Panc1 (cell line): ENCODE results near the gene PTPRN. TPM values are rescaled to one million over a fixed set of nuclear protein-coding genes. Genes with fewer than 3 reads are reported as not detected.

Source experiments
- ATAC-seq: fragments of 200-7000 bp; cut with Tn5 transposase; 2 replicates; pipeline ENCODE4 v1.9.1; 2020; ENCODE audit warnings: mild to moderate bottlenecking, moderate library complexity
- BruUV-seq: library from RNA; stranded (reverse); fragments of 400-500 nt; replicated peaks from 2 replicates; lab custom pipeline; 2021; lab: Mats Ljungman, UMichigan
- CTCF ChIA-PET: fragments of 300-600 bp; sonication (Branson Sonifier 250); formaldehyde crosslinking; loops from one replicate; lab custom pipeline; 2022; ENCODE audit warnings: antibody characterized with exemption; lab: Charles Lee
- POLR2A ChIA-PET: fragments of 300-600 bp; sonication (Branson Sonifier 250); formaldehyde crosslinking; loops from one replicate; lab custom pipeline; 2022; ENCODE audit warnings: antibody characterized with exemption; lab: Charles Lee
- DNase-seq: peaks from one replicate; pipeline ENCODE4 v3.0.0-alpha.2; 2010; ENCODE audit warnings: low read depth, low spot score
- H3K27ac ChIP-seq: 2 replicates; pipeline ENCODE4 v1.5.1; 2011; ENCODE audit warnings: mild to moderate bottlenecking, low read length, inconsistent platforms
- H3K27me3 ChIP-seq: fragments of 200-500 bp; sonication (Bioruptor generic); 2 replicates; pipeline ENCODE4 v1.6.0; 2014; ENCODE audit warnings: low read length, inconsistent platforms; ENCODE audit not compliant: control insufficient read depth, insufficient read depth
- H3K36me3 ChIP-seq: fragments of 200-500 bp; sonication (Bioruptor generic); 2 replicates; pipeline ENCODE4 v1.5.1; 2014; ENCODE audit warnings: inconsistent platforms, mild to moderate bottlenecking, low read length, moderate library complexity; ENCODE audit not compliant: control insufficient read depth, insufficient read depth
- H3K4me1 ChIP-seq: 2 replicates; pipeline ENCODE4 v1.5.1; 2011; ENCODE audit warnings: inconsistent platforms, mild to moderate bottlenecking, low read length, moderate library complexity; ENCODE audit not compliant: control insufficient read depth, insufficient read depth
- H3K4me3 ChIP-seq, 2 experiments: 2 replicates each; pipeline ENCODE4 v1.5.1; 2011 to 2012; ENCODE audit warnings: low read depth in 2 of 2, low read length in 2 of 2, mild to moderate bottlenecking in 2 of 2, inconsistent platforms in 1 of 2, moderate library complexity in 1 of 2
- H3K9me3 ChIP-seq: fragments of 200-500 bp; sonication (Bioruptor generic); 2 replicates; pipeline ENCODE4 v1.5.1; 2014; ENCODE audit warnings: low read depth, mild to moderate bottlenecking, inconsistent platforms, low read length, moderate library complexity; ENCODE audit not compliant: control insufficient read depth, insufficient read depth
- POLR2AphosphoS5 ChIP-seq: IDR thresholded peaks from 2 replicates; pipeline ENCODE4 v1.6.1; 2012; ENCODE audit warnings: mild to moderate bottlenecking, low read depth, low read length, moderate library complexity
- SIN3A ChIP-seq: IDR thresholded peaks from 2 replicates; pipeline ENCODE4 v1.6.1; 2012; ENCODE audit warnings: low read depth, mild to moderate bottlenecking, low read length, moderate library complexity, borderline replicate concordance; ENCODE audit not compliant: insufficient read depth
- TCF7L2 ChIP-seq: IDR thresholded peaks from 2 replicates; pipeline ENCODE4 v1.6.1; 2011; ENCODE audit warnings: mild to moderate bottlenecking, low read depth, low read length, inconsistent platforms
- in situ Hi-C: cut with HindIII; loops from 2 replicates; pipeline ENCODE4 v1.10.0; 2016; ENCODE audit warnings: low sequenced_read_pairs, low pct_unique_long_range_greater_than_20kb
- intact Hi-C: fragments of 100-400 bp; cut with micrococcal nuclease; formaldehyde crosslinking; loops from one replicate; pipeline ENCODE4 v1.10.0; 2022; ENCODE audit not compliant: unreplicated experiment
- total RNA-seq: library from RNA; stranded (reverse); gene quantifications from one replicate; pipeline ENCODE4 v1.2.1, GENCODE V29; 2021; ENCODE audit not compliant: unreplicated experiment
- TF ChIP-seq, protein P1 (sequence below), 2 experiments: IDR thresholded peaks; 2 replicates each; pipeline ENCODE4 v1.6.1; 2011 to 2012; ENCODE audit warnings: low read depth in 2 of 2, control low read depth in 1 of 2, low read length in 1 of 2, mild to moderate bottlenecking in 1 of 2, moderate library complexity in 1 of 2; ENCODE audit not compliant: insufficient read depth in 1 of 2
- TF ChIP-seq, protein P2 (sequence below): fragments of 450-650 bp; IDR thresholded peaks from 2 replicates; pipeline ENCODE4 v1.5.1; 2017; ENCODE audit warnings: mild to moderate bottlenecking

PTPRN gene
- total RNA-seq, 1 experiment from 2014 or later, result not detected

DNA sequence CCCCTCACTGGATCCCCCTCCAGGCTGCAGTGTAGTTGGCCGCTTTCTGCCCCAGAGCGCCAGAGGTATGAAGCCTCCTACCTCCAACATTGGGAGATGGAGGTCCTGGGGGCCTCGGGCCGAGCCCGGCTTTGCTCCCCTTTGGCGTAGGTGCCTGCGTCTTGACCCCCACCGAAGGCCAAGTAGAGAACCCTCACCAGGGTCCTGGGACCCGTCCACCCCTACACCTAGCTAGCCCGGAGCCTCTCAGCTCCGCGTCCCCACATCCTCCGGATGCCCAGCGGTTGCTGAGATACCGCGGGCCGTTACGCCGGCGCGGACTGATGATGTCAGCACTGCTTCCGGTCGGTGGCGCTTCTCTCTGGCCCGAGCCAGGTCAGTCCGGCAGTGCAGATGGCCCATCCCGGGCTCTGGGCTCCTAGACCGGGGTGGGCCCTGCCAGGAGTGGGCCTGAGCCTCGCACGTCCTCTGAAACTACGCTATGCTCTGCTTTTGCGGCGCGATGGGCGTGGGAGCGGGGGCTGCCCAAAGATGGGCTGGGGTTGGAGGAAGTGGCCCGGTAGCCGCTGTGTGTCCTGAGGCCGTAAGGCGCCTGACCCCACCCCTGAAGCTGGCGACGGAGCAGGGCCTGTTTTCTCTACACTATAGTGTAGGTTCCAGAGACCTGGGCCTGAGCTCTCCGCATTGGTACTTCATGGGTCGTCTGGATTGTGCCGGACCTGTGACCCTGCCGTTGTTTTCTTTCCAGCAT lies 63.9 kb downstream of the PTPRN start, which contains the start of the genes GLB1L and STK16:
Gene GLB1L (minus strand): TSS at position 297 of the 751 bp plus-strand sequence. CDS start 1,871 bp downstream, outside the sequence.
Gene STK16 (plus strand): TSS at position 332 of the 751 bp plus-strand sequence. CDS start 521 bp downstream, outside the sequence.
- CTCF ChIA-PET, result interaction anchor here (1.2 kb wide), 1 partner anchor 17 kb away, joined by 6 read pairs; no protein-coding TSS in a partner anchor
- peak; percentile 62 for DNase-seq
- in situ Hi-C loops (no loop called here), intact Hi-C loops (no loop called here)
- POLR2A ChIA-PET, result interaction anchor here (0.5 to 1.5 kb wide), 8 partner anchors 9 to 325 kb away, joined by 3 to 11 read pairs (median 4); partner anchors contain the start of genes ANKZF1, ATG9A and TUBA4A
- BruUV-seq, result no TSS peak
- peaks cover 39% of the 10 kb centered on the region for H3K4me1 ChIP-seq
- H3K27ac ChIP-seq, result peak within 1 kb of the TSS; percentile 81
- peak within 1 kb of the TSS; percentile 84 to 94 for H3K4me3 ChIP-seq
- no peak for TF ChIP-seq TCF7L2
- TF ChIP-seq, protein P1, sequence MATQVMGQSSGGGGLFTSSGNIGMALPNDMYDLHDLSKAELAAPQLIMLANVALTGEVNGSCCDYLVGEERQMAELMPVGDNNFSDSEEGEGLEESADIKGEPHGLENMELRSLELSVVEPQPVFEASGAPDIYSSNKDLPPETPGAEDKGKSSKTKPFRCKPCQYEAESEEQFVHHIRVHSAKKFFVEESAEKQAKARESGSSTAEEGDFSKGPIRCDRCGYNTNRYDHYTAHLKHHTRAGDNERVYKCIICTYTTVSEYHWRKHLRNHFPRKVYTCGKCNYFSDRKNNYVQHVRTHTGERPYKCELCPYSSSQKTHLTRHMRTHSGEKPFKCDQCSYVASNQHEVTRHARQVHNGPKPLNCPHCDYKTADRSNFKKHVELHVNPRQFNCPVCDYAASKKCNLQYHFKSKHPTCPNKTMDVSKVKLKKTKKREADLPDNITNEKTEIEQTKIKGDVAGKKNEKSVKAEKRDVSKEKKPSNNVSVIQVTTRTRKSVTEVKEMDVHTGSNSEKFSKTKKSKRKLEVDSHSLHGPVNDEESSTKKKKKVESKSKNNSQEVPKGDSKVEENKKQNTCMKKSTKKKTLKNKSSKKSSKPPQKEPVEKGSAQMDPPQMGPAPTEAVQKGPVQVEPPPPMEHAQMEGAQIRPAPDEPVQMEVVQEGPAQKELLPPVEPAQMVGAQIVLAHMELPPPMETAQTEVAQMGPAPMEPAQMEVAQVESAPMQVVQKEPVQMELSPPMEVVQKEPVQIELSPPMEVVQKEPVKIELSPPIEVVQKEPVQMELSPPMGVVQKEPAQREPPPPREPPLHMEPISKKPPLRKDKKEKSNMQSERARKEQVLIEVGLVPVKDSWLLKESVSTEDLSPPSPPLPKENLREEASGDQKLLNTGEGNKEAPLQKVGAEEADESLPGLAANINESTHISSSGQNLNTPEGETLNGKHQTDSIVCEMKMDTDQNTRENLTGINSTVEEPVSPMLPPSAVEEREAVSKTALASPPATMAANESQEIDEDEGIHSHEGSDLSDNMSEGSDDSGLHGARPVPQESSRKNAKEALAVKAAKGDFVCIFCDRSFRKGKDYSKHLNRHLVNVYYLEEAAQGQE (IDR thresholded peaks at IDR 0.05; ENCODE audit: insufficient read depth in 1 of 2, low read depth in 2 of 2, low read length in 1 of 2), result 0 out of 4 replicates have a peak, but pooled peaks of 1 of the 2 experiments have one; percentile 18
- peak; percentile 91; the same call in 1 of the 2 replicates for TF ChIP-seq SIN3A
- TF ChIP-seq POLR2AphosphoS5, result peak; percentile 96
- TF ChIP-seq, protein P2, sequence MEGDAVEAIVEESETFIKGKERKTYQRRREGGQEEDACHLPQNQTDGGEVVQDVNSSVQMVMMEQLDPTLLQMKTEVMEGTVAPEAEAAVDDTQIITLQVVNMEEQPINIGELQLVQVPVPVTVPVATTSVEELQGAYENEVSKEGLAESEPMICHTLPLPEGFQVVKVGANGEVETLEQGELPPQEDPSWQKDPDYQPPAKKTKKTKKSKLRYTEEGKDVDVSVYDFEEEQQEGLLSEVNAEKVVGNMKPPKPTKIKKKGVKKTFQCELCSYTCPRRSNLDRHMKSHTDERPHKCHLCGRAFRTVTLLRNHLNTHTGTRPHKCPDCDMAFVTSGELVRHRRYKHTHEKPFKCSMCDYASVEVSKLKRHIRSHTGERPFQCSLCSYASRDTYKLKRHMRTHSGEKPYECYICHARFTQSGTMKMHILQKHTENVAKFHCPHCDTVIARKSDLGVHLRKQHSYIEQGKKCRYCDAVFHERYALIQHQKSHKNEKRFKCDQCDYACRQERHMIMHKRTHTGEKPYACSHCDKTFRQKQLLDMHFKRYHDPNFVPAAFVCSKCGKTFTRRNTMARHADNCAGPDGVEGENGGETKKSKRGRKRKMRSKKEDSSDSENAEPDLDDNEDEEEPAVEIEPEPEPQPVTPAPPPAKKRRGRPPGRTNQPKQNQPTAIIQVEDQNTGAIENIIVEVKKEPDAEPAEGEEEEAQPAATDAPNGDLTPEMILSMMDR, result no peak
- no peaks in the 10 kb centered on the region for H3K27me3 ChIP-seq
- H3K36me3 ChIP-seq, result no peaks in the 10 kb centered on the region; the same call in 1 of the 2 replicates
- ATAC-seq, result peak; percentile 95
- H3K9me3 ChIP-seq, result no peaks in the 10 kb centered on the region

DNA sequence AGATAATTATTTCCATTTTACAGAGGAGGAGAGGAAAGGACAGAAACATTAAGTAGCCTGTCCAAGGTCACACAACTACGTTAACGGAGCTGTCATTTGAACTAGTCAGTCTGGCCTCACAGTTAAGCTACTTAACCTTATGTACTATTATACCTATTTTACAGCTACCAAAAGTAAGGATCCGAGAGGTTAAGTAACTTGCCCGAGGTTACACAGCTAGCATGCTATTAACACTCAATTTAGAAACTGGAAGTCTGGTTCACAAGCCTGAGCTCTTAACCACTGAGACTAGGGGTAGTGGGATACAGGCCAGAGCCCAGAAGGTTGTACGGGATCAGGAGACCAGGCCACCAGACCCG lies 64.4 kb downstream of the PTPRN start:
- Histone ChIP-seq H3K27ac (peak overlapping the region; percentile 81), H3K36me3 (no peaks in the 10 kb centered on the region; the same call in 1 of the 2 replicates), H3K27me3 (no peaks in the 10 kb centered on the region), H3K9me3 (no peaks in the 10 kb centered on the region), H3K4me3 (peak overlapping the region; percentile 84 to 94), H3K4me1 (peaks cover 34% of the 10 kb centered on the region)
- DNase-seq (no peak), ATAC-seq (no peak)
- CTCF ChIA-PET, result no interaction called here
- in situ Hi-C loops, result no loop called here
- POLR2A ChIA-PET, result interaction anchor here (0.5 to 1.5 kb wide), 6 partner anchors 10 to 255 kb away, joined by 3 to 11 read pairs (median 4); partner anchors contain the start of genes ANKZF1, ATG9A and TUBA4A
- BruUV-seq, result TSS peak; percentile 91
- TF ChIP-seq, protein P2, result no peak
- TF ChIP-seq, protein P1 (IDR thresholded peaks at IDR 0.05; ENCODE audit: insufficient read depth in 1 of 2, low read depth in 2 of 2, low read length in 1 of 2), result no peak
- intact Hi-C loops, result no loop called here
